Stimulated activated CD8-positive, alpha-beta memory T cell treated with anti-CD3 and anti-CD28 coated beads, Interleukin-2, amount 100 ng/mL, for 48 hours (primary cell): Measurements from ENCODE around the gene AGER.
"Not testable (repeated sequence)": the region's sequence is repeated elsewhere in the genome, so short reads cannot be mapped to it uniquely, and the experiment has no call there.

Experiments used
- DNase-seq, 2 donors: peaks; one replicate each; pipeline ENCODE4 v3.0.0-alpha.2; 2020; ENCODE audit warnings: low read depth in 2 of 2

Gene AGER

GRCh38 chr6:32184084-32184640 lies at the start of gene AGER:
AGER (minus strand) TSS chr6:32184253; CDS start chr6:32184222, 31 bp downstream.
- no peak for DNase-seq

DNA sequence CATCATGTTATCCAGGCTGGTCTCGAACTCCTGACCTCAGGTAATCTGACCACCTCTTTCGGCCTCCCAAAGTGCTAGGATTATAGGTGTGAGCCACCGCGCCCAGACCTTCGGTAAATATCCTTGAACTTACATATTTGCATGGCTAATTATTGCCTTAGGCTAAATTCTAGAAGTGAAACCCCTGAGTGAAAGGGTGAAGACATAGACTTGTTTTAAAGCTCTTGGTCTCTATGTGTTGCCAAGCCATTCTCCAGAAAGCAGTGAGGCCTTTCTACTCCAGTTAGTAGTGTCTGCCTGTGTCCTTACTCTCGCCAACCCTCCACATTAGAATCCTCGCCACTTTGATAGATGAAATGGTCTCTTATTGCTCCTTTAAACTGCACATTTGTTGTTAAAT lies 42.4 kb upstream of the AGER start:
- no peak for DNase-seq

DNA sequence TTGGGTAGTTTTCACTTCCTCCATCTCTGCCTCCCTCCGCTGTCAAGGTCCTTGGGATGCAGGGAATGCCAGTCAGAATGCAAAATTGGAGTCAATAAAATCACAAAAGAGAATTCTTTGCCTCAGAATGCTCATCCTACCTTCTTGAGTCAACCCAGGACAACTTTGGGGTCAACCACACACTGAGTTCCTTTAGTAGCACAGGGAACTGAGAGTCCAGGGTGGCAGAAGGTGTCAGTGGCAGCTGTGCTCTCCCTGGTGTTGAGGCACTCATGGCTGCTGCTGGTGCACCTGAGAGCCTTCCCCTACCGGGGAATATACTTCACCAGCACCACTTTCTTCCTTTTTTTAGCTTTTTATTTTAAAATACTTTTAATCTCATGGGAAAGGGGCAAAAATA lies 40.6 kb upstream of the AGER start:
- no peak for DNase-seq

- no peak for DNase-seq
Measured at GRCh38 chr6:32223258-32224235, 39.5 kb upstream of the AGER start, which contains the start of gene NOTCH4. NOTCH4 (minus strand) TSS chr6:32224067; CDS start chr6:32223928, 139 bp downstream.

DNA sequence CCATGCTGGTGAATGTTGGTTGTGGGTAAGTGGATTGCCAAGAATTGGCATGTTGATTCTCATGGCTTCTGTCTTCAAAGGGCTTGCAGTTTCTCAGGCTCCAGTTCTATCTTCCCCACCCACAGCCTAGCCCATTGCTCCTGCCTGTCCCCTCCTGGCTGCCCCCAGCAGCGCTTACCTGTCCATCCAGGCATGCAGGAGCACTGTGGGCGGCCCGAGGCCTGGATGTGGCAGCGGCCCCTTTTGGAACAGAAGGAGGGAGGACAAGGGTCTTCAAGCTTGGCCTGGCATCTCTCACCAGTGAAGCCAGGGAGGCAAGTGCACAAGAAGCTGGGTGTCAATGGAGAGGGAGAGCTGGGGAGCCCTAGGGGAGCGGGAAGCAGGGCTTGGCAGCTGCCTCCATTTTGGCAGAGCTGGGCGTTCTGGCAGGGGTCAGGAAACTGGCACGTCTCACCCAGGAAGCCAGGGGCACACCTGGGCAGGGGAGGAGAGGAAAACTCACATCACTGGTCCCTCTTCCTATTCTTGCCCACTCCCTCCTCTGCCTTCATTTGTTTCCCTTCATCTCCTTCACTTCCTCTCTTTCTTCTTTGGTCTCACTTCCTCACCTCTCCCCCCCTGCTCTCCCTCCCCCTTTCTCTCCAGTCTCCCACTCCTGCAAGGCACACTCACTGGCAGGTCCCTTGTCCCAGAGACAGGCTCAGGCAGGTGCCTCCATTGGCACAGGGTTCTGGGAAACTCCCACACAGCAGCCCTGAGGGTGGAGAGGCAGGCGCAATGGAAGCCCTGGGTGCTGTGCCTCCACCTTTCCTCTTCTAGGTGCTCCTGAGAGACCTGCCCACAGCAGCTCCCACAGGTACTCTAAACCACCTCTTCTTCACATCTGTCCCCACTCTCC lies 38.5 kb upstream of the AGER start:
- no peak for DNase-seq

- DNase-seq, result no peak
Measured at GRCh38 chr6:32220021-32220420, 36.0 kb upstream of the AGER start.

GRCh38 chr6:32218167-32218566 lies 34.1 kb upstream of the AGER start:
- no peak for DNase-seq

DNA sequence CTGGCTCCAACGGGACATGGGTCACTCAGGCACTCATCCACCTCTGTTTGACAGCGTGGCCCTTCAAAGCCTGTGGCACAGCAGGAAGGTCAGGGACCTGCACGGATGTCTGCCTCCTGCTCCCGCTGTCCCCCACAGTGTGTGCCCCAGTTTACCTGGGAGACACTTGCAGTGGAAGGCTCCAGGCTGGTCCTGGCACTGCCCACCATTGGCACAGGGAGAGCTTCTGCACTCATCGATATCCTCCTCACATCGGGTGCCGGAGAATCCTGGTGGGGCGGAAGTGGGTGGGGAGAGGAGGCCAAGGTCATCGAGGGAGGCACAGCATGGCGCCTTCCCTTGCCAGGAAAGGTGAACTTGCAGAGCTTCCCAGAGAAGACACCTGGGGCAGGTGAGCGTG lies 32.9 kb upstream of the AGER start:
- DNase-seq, result no peak

DNA sequence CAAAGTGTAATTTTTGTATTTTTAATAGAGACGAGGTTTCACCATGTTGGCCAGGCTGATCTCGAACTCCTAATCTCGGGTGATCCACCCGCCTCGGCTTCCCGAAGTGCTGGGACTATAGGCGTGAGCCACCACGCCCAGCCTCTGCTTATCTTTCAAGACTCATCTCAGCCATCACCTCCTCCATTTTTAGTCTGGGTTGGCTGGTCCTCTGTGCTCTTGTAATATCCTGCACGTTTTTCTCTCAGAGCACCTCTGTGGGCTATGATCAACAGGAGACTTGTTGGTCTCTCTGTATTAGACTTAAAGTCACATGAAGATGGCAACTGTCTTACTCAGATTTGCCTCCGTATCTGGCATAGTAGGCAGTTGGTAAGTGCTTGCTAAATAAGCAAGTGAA lies 32.2 kb upstream of the AGER start:
- no peak for DNase-seq

DNA sequence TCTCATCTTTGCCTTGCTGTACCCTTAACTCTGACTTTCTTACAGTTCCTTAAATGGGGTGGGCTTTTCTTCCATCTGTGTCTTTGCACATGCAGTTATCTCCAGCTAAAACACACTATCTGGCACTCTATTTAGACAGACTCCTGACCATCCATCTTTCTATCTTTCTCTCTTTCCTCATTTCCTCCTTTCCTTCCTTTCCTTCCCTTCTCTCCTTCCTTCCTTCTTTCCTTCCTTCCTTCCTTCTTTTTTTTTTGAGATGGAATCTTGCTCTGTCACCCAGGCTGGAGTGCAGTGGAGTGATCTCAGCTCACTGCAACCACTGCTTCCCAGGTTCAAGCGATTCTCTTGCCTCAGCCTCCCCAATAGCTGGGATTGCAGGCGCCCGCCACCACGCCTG lies 31.6 kb upstream of the AGER start:
- no peak for DNase-seq

DNA sequence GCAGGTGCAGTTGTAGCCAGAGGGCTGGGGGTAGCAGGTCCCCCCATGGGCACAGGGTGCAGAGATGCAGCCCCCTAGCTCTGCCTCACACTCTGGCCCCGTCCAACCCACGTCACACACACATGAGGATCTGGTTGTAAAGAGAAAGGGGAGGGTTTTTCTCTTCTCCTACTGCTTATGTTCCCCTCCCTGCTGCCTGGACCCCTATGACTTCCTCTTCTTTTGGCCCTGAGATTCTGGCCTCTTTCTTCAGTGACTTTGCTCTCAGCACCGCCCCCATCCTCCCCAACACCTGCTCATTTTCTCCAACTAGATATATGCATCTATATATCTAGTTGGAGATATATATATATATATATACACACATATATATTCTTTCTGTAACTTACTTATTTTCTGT lies 30.1 kb upstream of the AGER start:
- no peak for DNase-seq

DNA sequence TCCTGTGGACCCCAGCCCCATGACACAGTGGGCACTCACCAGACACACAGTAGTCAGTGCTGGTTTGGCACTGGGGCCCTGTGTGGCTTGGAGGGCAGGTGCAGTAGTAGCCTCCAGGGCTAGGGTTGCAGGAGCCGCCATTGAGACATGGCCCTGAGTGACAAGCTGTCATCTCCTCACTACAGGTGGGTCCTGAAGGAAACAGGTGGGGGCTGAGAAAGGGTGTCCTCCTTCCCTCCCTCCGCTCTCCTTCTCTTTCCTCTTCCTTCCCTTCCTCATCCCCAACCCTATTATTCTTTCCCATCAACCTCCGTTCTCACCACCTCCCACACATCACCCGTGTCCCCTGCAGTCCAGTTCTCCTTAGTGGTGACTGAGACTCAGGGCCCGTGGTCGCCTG lies 29.6 kb upstream of the AGER start:
- DNase-seq, result no peak

DNA sequence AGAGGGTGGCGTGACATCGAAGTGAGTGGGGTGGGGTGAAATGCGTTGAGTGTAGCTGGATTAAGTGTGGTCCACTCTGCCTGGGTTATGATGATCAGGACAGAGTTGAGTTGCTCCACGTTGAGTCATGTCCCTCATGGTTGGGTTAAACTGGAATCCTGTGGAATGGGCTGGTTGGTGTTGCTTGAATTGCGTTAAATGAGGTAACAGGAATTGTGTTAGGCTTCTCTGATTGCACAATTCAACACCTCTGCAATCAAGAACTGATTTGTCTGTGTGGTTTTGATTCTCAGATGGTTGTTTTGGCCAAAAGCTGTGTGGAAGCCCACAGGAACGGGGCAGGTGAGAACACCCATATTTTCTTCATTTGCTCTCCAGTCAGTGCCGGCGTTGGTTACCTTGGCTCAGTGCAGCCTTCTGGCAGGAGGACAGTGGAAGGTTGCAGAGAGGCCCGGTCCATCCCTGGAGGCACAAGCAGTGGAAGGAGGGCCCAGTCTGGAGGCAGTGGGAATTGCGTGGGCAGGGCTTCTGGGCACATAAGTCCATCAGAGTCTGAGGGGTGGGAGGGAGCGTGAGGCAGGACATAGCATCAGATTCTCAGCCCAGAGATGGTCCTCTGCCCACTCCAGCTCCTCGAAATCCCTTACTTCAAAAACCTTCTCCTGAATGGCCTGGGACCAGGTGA lies 28.2 kb upstream of the AGER start:
- no peak for DNase-seq

DNA sequence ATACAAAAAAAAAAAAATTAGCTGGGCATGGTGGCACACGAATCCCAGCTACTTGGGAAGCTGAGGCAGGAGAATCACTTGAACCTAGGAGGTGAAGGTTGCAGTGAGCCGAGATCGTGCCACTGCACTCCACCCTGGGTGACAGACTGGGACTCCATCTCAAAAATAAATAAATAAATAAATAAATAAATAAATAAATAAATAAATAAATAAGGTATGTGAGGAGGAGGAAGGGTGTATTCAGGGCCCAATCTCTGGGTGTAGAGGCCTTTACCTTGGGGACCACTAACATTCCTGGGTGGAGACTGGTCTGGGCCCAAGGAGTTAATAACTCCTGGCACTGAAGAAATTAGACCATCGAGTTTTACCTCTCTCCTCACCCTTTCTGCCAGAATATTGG lies 27.4 kb upstream of the AGER start:
- not testable (repeated sequence) for DNase-seq

GRCh38 chr6:32210191-32210601 lies 26.1 kb upstream of the AGER start:
- no peak for DNase-seq

DNA sequence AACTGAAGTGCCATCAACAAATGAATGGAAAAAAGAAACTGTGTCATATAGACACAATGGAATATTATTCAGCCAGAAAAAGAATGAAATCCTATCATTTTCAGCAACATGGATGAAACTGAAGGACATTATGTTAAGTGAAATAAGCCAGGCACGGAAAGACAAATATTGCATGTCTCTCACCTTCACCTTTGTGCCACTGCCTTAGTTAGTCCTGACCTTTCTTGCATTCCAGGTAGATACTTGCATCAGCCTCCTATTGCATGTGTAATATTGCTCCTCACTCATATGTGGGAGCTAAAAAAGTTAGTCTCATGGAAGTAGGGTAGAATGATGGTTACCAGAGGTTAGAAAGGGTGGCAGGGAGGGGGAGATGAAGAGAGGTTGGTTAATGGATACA lies 24.9 kb upstream of the AGER start:
- no peak for DNase-seq

- DNase-seq, result no peak
Measured at GRCh38 chr6:32204268-32204715, 20.2 kb upstream of the AGER start.

DNA sequence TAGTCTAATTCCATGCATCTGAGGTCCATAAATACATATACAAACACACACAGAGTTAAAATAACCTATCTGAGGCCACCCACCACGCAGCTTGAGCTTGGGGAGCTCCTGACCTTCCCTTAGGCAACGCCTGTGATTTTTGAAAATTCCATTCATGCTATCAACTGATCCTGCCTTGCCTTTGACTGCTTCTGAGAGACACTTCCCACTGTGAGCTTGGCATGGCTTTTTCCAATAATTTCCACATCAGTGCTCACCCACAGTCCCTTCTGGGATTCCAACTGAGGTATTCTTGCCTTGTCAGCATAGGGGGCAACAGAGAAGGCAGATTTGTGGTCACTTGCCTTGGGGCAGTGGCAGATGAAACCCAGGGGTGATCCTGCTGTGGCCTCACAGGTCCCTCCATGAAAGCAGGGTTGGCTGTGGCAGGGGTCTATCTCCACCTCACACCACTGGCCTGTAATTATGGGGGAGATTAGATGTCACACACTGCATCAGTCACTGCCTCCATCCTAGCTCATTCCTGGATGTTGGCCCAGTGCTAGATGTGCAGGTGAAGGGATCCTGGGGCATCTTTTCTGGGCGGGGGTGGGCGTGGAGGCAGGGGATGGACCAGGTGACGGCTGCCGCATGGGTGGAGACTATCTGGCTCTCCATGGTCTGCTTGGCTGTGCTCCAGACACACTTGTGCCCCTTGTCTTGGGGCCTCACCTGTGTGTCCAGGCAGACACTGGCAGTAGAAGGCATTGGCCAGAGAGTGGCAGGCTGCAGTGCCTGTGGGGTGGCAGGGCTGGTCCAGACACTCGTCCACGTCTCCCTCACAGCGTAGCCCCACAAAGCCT lies 19.6 kb upstream of the AGER start:
- no peak for DNase-seq

GRCh38 chr6:32202186-32202585 lies 18.1 kb upstream of the AGER start:
- no peak for DNase-seq

DNA sequence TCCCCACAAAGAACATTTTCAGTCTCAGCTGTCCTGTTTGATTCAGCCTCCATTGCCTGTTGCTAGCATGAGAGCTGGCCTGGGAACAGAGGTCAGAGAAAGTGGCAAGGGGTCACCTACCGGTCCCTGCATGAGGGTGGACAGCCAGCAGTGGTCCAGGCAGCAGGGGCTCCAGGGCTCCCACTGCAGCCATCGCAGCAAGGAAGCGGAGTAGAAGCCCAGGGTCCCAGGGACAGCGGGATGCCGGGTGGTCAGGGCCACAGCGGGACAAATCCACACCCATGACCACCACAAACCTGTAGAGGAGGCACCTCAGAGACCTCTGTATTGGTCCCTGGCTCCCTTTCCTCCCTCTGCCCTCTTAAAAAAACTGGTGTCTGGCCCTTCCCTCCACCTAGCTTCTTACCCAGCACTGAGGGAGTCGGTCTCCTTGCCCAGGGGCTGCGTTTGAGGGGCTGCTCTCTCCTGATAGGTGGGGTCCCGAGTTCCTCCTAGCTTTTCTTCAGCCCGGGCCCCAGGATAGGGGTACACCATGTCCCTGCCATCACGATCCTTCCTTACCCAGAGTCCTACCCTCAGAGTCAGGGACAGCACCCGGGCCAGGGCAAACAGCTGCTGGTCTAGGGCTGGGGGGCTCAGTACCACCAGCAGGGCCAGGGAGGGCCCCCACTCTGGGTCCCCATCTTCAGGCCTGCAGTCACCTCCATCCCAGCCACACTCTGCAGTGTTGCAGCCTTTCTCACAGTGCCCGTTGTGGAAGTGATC lies 16.8 kb upstream of the AGER start:
- DNase-seq, result no peak
